MCF 10A (cell line): ENCODE results near the gene CARS1. TPM values are rescaled to one million over a fixed set of nuclear protein-coding genes. Genes with fewer than 3 reads are reported as not detected.

Source experiments
- BruUV-seq: library from RNA; stranded (reverse); fragments of 400-500 nt; replicated peaks from 2 replicates; lab custom pipeline; 2021; lab: Mats Ljungman, UMichigan
- CTCF ChIA-PET: fragments of 300-600 bp; sonication (Branson Sonifier 250); formaldehyde crosslinking; extraction: SDS; loops from one replicate; lab custom pipeline; 2021; ENCODE audit warnings: antibody characterized with exemption, inconsistent platforms; lab: Yijun Ruan, JAX
- POLR2A ChIA-PET: fragments of 300-600, 350-650 bp; sonication (Branson Sonifier 250); formaldehyde crosslinking; extraction: SDS; loops from one replicate; lab custom pipeline; 2020; ENCODE audit warnings: antibody characterized with exemption, inconsistent platforms; lab: Yijun Ruan, JAX
- DNase-seq: peaks from one replicate; pipeline ENCODE4 v3.0.0-alpha.2; 2018; ENCODE audit not compliant: unreplicated experiment
- H3K27ac Mint-ChIP-seq: one replicate; pipeline ENCODE4 v1.8.0; 2022; ENCODE audit warnings: mild to moderate bottlenecking, low read depth, mixed read lengths; ENCODE audit not compliant: unreplicated experiment
- H3K27me3 Mint-ChIP-seq: one replicate; pipeline ENCODE4 v1.8.0; 2022; ENCODE audit warnings: mixed read lengths; ENCODE audit not compliant: insufficient read depth, unreplicated experiment
- H3K36me3 Mint-ChIP-seq: one replicate; pipeline ENCODE4 v1.8.0; 2022; ENCODE audit warnings: mild to moderate bottlenecking, moderate library complexity, mixed read lengths; ENCODE audit not compliant: insufficient read depth, unreplicated experiment
- H3K4me1 Mint-ChIP-seq: one replicate; pipeline ENCODE4 v1.8.0; 2022; ENCODE audit warnings: mixed read lengths; ENCODE audit not compliant: insufficient read depth, unreplicated experiment
- H3K4me3 Mint-ChIP-seq: one replicate; pipeline ENCODE4 v1.8.0; 2022; ENCODE audit warnings: mild to moderate bottlenecking, moderate library complexity, mixed read lengths; ENCODE audit not compliant: unreplicated experiment
- H3K9me3 Mint-ChIP-seq: one replicate; pipeline ENCODE4 v1.8.0; 2022; ENCODE audit warnings: mixed read lengths; ENCODE audit not compliant: unreplicated experiment
- CTCF ChIP-seq: fragments of 200-600 bp; IDR thresholded peaks from one replicate; pipeline ENCODE4 v1.8.0; 2022; ENCODE audit warnings: antibody characterized with exemption, mild to moderate bottlenecking; ENCODE audit not compliant: unreplicated experiment
- intact Hi-C: fragments of 100-400 bp; cut with micrococcal nuclease; formaldehyde crosslinking; loops from 2 replicates; pipeline ENCODE4 v1.14.1; 2022
- total RNA-seq: library from RNA; stranded (reverse); gene quantifications from 2 replicates; pipeline ENCODE4 v1.2.3, GENCODE V29; 2022

CARS1 gene
- total RNA-seq, 1 experiment from 2014 or later = 150 TPM

GRCh38 chr11:2975594-2975993 lies 81.6 kb downstream of the CARS1 start:
- ChIA-PET POLR2A (interaction anchor here (0.8 to 3.6 kb wide), 5 partner anchors 14 to 28 kb away, joined by 3 to 20 read pairs (median 3); partner anchors contain the start of gene NAP1L4), CTCF (interaction anchor here (0.6 to 3.7 kb wide), 26 partner anchors 8 to 445 kb away, joined by 3 to 40 read pairs (median 6); no protein-coding TSS in a partner anchor)
- Mint-ChIP-seq H3K4me3 (no peak overlapping the region), H3K9me3 (no peaks in the 10 kb centered on the region), H3K36me3 (peaks cover 85% of the 10 kb centered on the region), H3K27me3 (no peaks in the 10 kb centered on the region), H3K27ac (no peak overlapping the region), H3K4me1 (peaks cover 6% of the 10 kb centered on the region)
- no TSS peak for BruUV-seq
- peak; percentile 50 for TF ChIP-seq CTCF
- intact Hi-C loops = loop anchor here (2.0 kb wide), 1 partner anchor 15 kb away; no protein-coding TSS in a partner anchor
- DNase-seq = peak; percentile 62

GRCh38 chr11:2974272-2974671 lies 83.0 kb downstream of the CARS1 start:
- no peak overlapping the region for H3K4me3 Mint-ChIP-seq
- intact Hi-C loops = loop anchor here (2.0 kb wide), 1 partner anchor 17 kb away; no protein-coding TSS in a partner anchor
- H3K27ac Mint-ChIP-seq = no peak overlapping the region
- no peak for TF ChIP-seq CTCF
- H3K36me3 Mint-ChIP-seq = peaks cover 95% of the 10 kb centered on the region
- H3K27me3 Mint-ChIP-seq = no peaks in the 10 kb centered on the region
- CTCF ChIA-PET = interaction anchor here (0.6 to 3.7 kb wide), 15 partner anchors 8 to 1092 kb away, joined by 3 to 40 read pairs (median 7); no protein-coding TSS in a partner anchor
- no TSS peak for BruUV-seq
- DNase-seq = no peak
- H3K4me1 Mint-ChIP-seq = peaks cover 6% of the 10 kb centered on the region
- H3K9me3 Mint-ChIP-seq = no peaks in the 10 kb centered on the region
- POLR2A ChIA-PET = interaction anchor here (0.7 to 3.6 kb wide), 2 partner anchors 12 to 15 kb away, joined by 3 to 20 read pairs; no protein-coding TSS in a partner anchor

GRCh38 chr11:2968341-2968900 lies 88.8 kb downstream of the CARS1 start:
- ChIA-PET CTCF (interaction anchor here (0.6 to 1.8 kb wide), 5 partner anchors 13 to 123 kb away, joined by 3 to 4 read pairs (median 3); no protein-coding TSS in a partner anchor), POLR2A (interaction anchor here (0.8 to 1.4 kb wide), 3 partner anchors 12 to 23 kb away, joined by 3 read pairs; no protein-coding TSS in a partner anchor)
- no TSS peak for BruUV-seq
- Mint-ChIP-seq H3K4me3 (no peak overlapping the region), H3K4me1 (no peaks in the 10 kb centered on the region), H3K27ac (no peak overlapping the region), H3K9me3 (no peaks in the 10 kb centered on the region), H3K36me3 (peaks cover 99% of the 10 kb centered on the region), H3K27me3 (no peaks in the 10 kb centered on the region)
- intact Hi-C loops = no loop called here
- DNase-seq = no peak
- TF ChIP-seq CTCF = no peak

- Mint-ChIP-seq H3K27ac (no peak overlapping the region), H3K9me3 (no peaks in the 10 kb centered on the region), H3K4me1 (peaks cover 8% of the 10 kb centered on the region), H3K36me3 (peaks cover 95% of the 10 kb centered on the region), H3K27me3 (no peaks in the 10 kb centered on the region), H3K4me3 (no peak overlapping the region)
- DNase-seq = no peak
- intact Hi-C loops = no loop called here
- no peak for TF ChIP-seq CTCF
- ChIA-PET POLR2A (interaction anchor here (1.3 kb wide), 1 partner anchor 15 kb away, joined by 3 read pairs; no protein-coding TSS in a partner anchor), CTCF (interaction anchor here (1.6 kb wide), 1 partner anchor 10 kb away, joined by 8 read pairs; no protein-coding TSS in a partner anchor)
- BruUV-seq = no TSS peak
These were observed 92.4 kb downstream of the CARS1 start for GRCh38 chr11:2964782-2965181.
